ENCODE data around the gene MDH1. TPM values are rescaled to one million over a fixed set of nuclear protein-coding genes. Genes with fewer than 3 reads are reported as not detected.

The MDH1 gene
- total and polyA plus RNA-seq, 9 of the 15 experiments (the other 6 are each of a cell fraction or from before 2014, with no cell fraction given), result 191 to 1,225 (median 284) TPM

DNA sequence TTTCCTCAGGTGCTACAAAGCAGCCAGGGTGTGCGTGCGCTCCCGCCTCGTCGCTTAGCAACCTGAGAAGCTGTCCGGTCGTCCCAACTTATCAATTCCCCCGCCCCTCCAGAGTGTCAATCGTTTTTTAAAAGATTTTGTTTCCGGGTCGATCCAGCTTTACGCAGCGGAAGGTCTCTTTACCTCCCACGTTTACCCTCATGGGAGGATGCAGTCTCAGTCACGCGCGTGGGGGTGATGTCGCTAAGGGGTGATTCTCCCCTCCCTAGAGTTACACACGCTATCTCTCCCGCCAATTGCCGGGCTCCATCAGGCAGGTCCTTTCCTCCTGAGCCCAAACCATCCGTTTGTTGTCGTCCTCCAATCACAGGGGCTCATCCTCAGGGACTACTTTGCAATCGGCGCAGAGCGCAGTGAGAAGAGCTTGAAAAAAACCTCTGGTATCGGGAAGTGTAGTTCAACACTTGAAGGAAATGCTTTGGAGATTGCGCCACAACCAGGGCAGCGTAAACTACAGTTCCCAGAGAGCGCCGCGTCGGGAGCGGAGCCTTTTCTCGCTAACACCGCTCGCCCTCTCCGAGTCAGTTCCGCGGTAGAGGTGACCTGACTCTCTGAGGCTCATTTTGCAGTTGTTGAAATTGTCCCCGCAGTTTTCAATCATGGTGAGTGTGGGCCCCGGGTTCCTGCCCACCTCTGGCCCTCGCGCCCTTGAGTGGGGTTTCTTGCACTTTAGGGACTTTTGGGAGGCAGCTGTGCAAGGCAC lies at the start of gene MDH1, which contains the start of gene WDPCP (continued):
- TF ChIP-seq CTCFL (IDR thresholded peaks at IDR 0.05; ENCODE audit: borderline replicate concordance, insufficient read depth, low read depth, low read length, poor library complexity, severe bottlenecking), result no peak
- TF ChIP-seq NCOR1 (IDR thresholded peaks at IDR 0.05), result no peak
- peak; percentile 75 for TF ChIP-seq MYC (IDR thresholded peaks at IDR 0.05; ENCODE audit: low read depth, low read length)
- peak; percentile 85; the same call in 1 of the 2 replicates for TF ChIP-seq MYC (CRISPR knock-in tag; IDR thresholded peaks at IDR 0.05; ENCODE audit: borderline replicate concordance, low read depth)
- TF ChIP-seq ARID1B (IDR thresholded peaks at IDR 0.05), result no peak
- TF ChIP-seq RFX5 (IDR thresholded peaks at IDR 0.05; ENCODE audit: low read depth, low read length), result no peak
- peak; percentile 77 for TF ChIP-seq ASH1L (IDR thresholded peaks at IDR 0.05; ENCODE audit: borderline replicate concordance, low read depth, partially characterized antibody)
- TF ChIP-seq ZNF384 (IDR thresholded peaks at IDR 0.05; ENCODE audit: low read depth, low read length), result peak; percentile 90
- TF ChIP-seq PTTG1 (tag; IDR thresholded peaks at IDR 0.05; ENCODE audit: low read depth), result no peak; the same call in 1 of the 2 replicates
- no peak for TF ChIP-seq ZC3H8 (IDR thresholded peaks at IDR 0.05)
- no peak for TF ChIP-seq NFATC3 (IDR thresholded peaks at IDR 0.05)
- TF ChIP-seq HCFC1 (IDR thresholded peaks at IDR 0.05; ENCODE audit: low read depth, low read length), result peak; percentile 99
- no peak for TF ChIP-seq RBM15 (IDR thresholded peaks at IDR 0.05; ENCODE audit: insufficient read depth, low read length)
- no peak for TF ChIP-seq DNMT1 (IDR thresholded peaks at IDR 0.05)
- TF ChIP-seq ZNF23 (CRISPR knock-in tag; IDR thresholded peaks at IDR 0.05), result no peak
- TF ChIP-seq ATF4 (CRISPR knock-in tag; IDR thresholded peaks at IDR 0.05), result peak; percentile 65; the same call in 1 of the 2 replicates
- peak; percentile 47 for TF ChIP-seq ETV1 (tag; conservative IDR thresholded peaks at IDR 0.05; ENCODE audit: low read depth)
- TF ChIP-seq, protein P1, sequence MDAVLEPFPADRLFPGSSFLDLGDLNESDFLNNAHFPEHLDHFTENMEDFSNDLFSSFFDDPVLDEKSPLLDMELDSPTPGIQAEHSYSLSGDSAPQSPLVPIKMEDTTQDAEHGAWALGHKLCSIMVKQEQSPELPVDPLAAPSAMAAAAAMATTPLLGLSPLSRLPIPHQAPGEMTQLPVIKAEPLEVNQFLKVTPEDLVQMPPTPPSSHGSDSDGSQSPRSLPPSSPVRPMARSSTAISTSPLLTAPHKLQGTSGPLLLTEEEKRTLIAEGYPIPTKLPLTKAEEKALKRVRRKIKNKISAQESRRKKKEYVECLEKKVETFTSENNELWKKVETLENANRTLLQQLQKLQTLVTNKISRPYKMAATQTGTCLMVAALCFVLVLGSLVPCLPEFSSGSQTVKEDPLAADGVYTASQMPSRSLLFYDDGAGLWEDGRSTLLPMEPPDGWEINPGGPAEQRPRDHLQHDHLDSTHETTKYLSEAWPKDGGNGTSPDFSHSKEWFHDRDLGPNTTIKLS (IDR thresholded peaks at IDR 0.05; ENCODE audit: borderline replicate concordance, low read depth), result peak; percentile 93
- TF ChIP-seq ZFP1 (CRISPR knock-in tag; IDR thresholded peaks at IDR 0.05), result no peak
- TF ChIP-seq STAT5B (CRISPR knock-in tag; IDR thresholded peaks at IDR 0.05), result no peak
- TF ChIP-seq BCL6 (CRISPR knock-in tag; IDR thresholded peaks at IDR 0.05), result peak; percentile 81; the same call in 1 of the 2 replicates
- TF ChIP-seq SRSF3 (IDR thresholded peaks at IDR 0.05; ENCODE audit: insufficient read depth, low read length), result no peak
- TF ChIP-seq IRF9 (tag; IDR thresholded peaks at IDR 0.05), result peak; percentile 68
- TF ChIP-seq SPI1 (IDR thresholded peaks at IDR 0.05; ENCODE audit: borderline replicate concordance, low read depth, low read length), result no peak
- no peak for TF ChIP-seq SMARCA4 (IDR thresholded peaks at IDR 0.05)

All from K562 (cell line).